Testis (tissue), 3 donors: ENCODE measurements around the gene GPR146. TPM values are rescaled to one million over a fixed set of nuclear protein-coding genes. Genes with fewer than 3 reads are reported as not detected.

ENCODE experiments used
- DNase-seq: peaks from one replicate; pipeline ENCODE4 v3.0.0-alpha.2; 2019
- H3K27ac ChIP-seq, 2 donors: fragments of 200-600 bp; sonication (generic); one replicate each; pipeline ENCODE4 v1.5.1; 2019
- H3K27me3 ChIP-seq: fragments of 200-600 bp; sonication (generic); one replicate; pipeline ENCODE4 v1.5.1; 2019
- H3K36me3 ChIP-seq: fragments of 200-600 bp; sonication (generic); one replicate; pipeline ENCODE4 v1.5.1; 2017; ENCODE audit warnings: low read depth; ENCODE audit errors: missing control alignments
- H3K4me1 ChIP-seq: fragments of 200-600 bp; sonication (generic); one replicate; pipeline ENCODE4 v1.5.1; 2019
- H3K4me3 ChIP-seq, 2 donors: fragments of 200-600 bp; sonication (generic); one replicate each; pipeline ENCODE4 v1.5.1; 2017 to 2019
- H3K9me3 ChIP-seq: fragments of 200-600 bp; sonication (generic); one replicate; pipeline ENCODE4 v1.5.1; 2017
- CTCF ChIP-seq, 3 experiments: fragments of 450-650 bp in 2 of 3; fragments of 200-600 bp in 1 of 3; sonication (generic) in 1 of 3; IDR thresholded peaks; one replicate each; pipeline ENCODE4 v1.5.1; 2016 to 2019; ENCODE audit warnings: antibody characterized with exemption in 3 of 3, mild to moderate bottlenecking in 2 of 3, moderate library complexity in 1 of 3
- POLR2A ChIP-seq: fragments of 450-650 bp; IDR thresholded peaks from one replicate; pipeline ENCODE4 v1.6.1; 2017; ENCODE audit warnings: antibody characterized with exemption, mild to moderate bottlenecking, moderate library complexity
- WGBS, 2 donors: methylation state at CpG; one replicate each; pipeline ENCODE4 v1.1.5; 2018; 5-methylcytosine and 5-hydroxymethylcytosine counted together
- intact Hi-C: fragments of 100-400 bp; cut with DNase I; formaldehyde crosslinking; loops from one replicate; pipeline ENCODE4 v1.15.1; 2023; ENCODE audit warnings: low total_unique reads
- polyA plus RNA-seq: library from polyadenylated mRNA; stranded (reverse); fragments of 350-450 nt; fragmentation: Illumina TruSeq; extraction: RNeasy Lipid Tissue Mini Kit (QIAGEN cat#74804); gene quantifications from one replicate; pipeline ENCODE4 v1.2.3, GENCODE V29; 2014; ENCODE audit warnings: low read depth, low replicate concordance; ENCODE audit not compliant: insufficient read depth
- total RNA-seq, 2 donors: library from RNA; depleted of rRNA; stranded (reverse); fragments of >200 nt; gene quantifications; one replicate each; pipeline ENCODE4 v1.2.3, GENCODE V29; 2016

Gene GPR146
- total and polyA plus RNA-seq, 3 donors from 2014 or later, result 5.3 to 14.4 (median 14.2) TPM

- peaks cover 12% of the 10 kb centered on the region for H3K4me1 ChIP-seq
- DNase-seq, result no peak
- no peaks in the 10 kb centered on the region for H3K36me3 ChIP-seq
These were observed 2.7 kb downstream of the GPR146 start for GRCh38 chr7:1046722-1047679.

GRCh38 chr7:1049006-1049741 is 4.8 kb downstream of the GPR146 start:
- intact Hi-C loops, result no loop called here
- no peaks in the 10 kb centered on the region for H3K27me3 ChIP-seq
- H3K4me3 ChIP-seq, result no peak overlapping the region
- no peaks in the 10 kb centered on the region for H3K9me3 ChIP-seq
- peaks cover 14% of the 10 kb centered on the region for H3K4me1 ChIP-seq
- 86 to 89% methylated on average over 17 to 23 of the region's 23 CpGs for WGBS, 2 donors
- H3K27ac ChIP-seq, result no peak overlapping the region
- no peaks in the 10 kb centered on the region for H3K36me3 ChIP-seq
- no peak for DNase-seq
- TF ChIP-seq CTCF (IDR thresholded peaks at IDR 0.05) (no peak), POLR2A (no peak)

More at GRCh38 chr7:1046722-1047679, 2.7 kb downstream of the GPR146 start:
- Histone ChIP-seq H3K4me3 (no peak overlapping the region), H3K27me3 (no peaks in the 10 kb centered on the region), H3K27ac (no peak overlapping the region), H3K9me3 (no peaks in the 10 kb centered on the region)
- intact Hi-C loops, result no loop called here
- TF ChIP-seq CTCF (IDR thresholded peaks at IDR 0.05), result no peak
- no peak for TF ChIP-seq POLR2A
- WGBS, 2 donors, result 87 to 88% methylated on average over 15 of the region's 15 CpGs

GRCh38 chr7:1049801-1050200 is 5.5 kb downstream of the GPR146 start:
- 96 to 97% methylated on average over 3 to 7 of the region's 8 CpGs for WGBS, 2 donors
- DNase-seq, result no peak
- Histone ChIP-seq H3K4me1 (peaks cover 21% of the 10 kb centered on the region), H3K36me3 (no peaks in the 10 kb centered on the region), H3K27me3 (no peaks in the 10 kb centered on the region), H3K27ac (no peak overlapping the region), H3K4me3 (no peak overlapping the region), H3K9me3 (no peaks in the 10 kb centered on the region)
- no peak for TF ChIP-seq POLR2A
- no peak for TF ChIP-seq CTCF (IDR thresholded peaks at IDR 0.05)
- intact Hi-C loops, result no loop called here

- peaks cover 26% of the 10 kb centered on the region for H3K4me1 ChIP-seq
- WGBS, 2 donors, result 91 to 95% methylated on average over 30 of the region's 30 CpGs
- H3K4me3 ChIP-seq, result no peak overlapping the region
- no peak for DNase-seq
- TF ChIP-seq POLR2A, result no peak
- no peak for TF ChIP-seq CTCF (IDR thresholded peaks at IDR 0.05)
- intact Hi-C loops, result no loop called here
- no peaks in the 10 kb centered on the region for H3K27me3 ChIP-seq
- H3K9me3 ChIP-seq, result no peaks in the 10 kb centered on the region
- H3K36me3 ChIP-seq, result no peaks in the 10 kb centered on the region
- no peak overlapping the region for H3K27ac ChIP-seq
These were observed 6.0 kb downstream of the GPR146 start for GRCh38 chr7:1050254-1050906.
